Right lobe of liver (tissue), 6 donors: Measurements from ENCODE around the gene SFTPA1. TPM values are rescaled to one million over a fixed set of nuclear protein-coding genes. Genes with fewer than 3 reads are reported as not detected.
A peak's percentile ranks its signal among the peaks of the same experiment; 100 is the strongest.
"Not testable (repeated sequence)": the region's sequence is repeated elsewhere in the genome, so short reads cannot be mapped to it uniquely, and the experiment has no call there.

Experiments
- ATAC-seq, 4 donors: fragments of 200-7000 bp; cut with Tn5 transposase; one replicate each; pipeline ENCODE4 v1.9.1; 2020; ENCODE audit warnings: mild to moderate bottlenecking in 4 of 4, moderate library complexity in 4 of 4
- DNase-seq, 3 donors: peaks; one replicate each; pipeline ENCODE4 v3.0.0-alpha.2; 2020
- H3K27ac ChIP-seq, 3 donors: fragments of 200-600 bp; one replicate each; pipeline ENCODE4 v1.8.0; 2022
- H3K27me3 ChIP-seq, 2 donors: fragments of 200-600 bp; one replicate each; pipeline ENCODE4 v1.8.0; 2022
- H3K36me3 ChIP-seq, 4 donors: fragments of 200-600 bp; sonication (generic) in 1 of 4; one replicate each; pipeline versions ENCODE4 v1.5.1 to v1.8.0; 2017 to 2022; ENCODE audit warnings: control low read depth in 1 of 4
- H3K4me1 ChIP-seq, 4 donors: fragments of 200-600 bp; sonication (generic) in 1 of 4; one replicate each; pipeline versions ENCODE4 v1.5.1 to v1.8.0; 2017 to 2022; ENCODE audit warnings: control low read depth in 1 of 4
- H3K4me3 ChIP-seq, 3 donors: fragments of 200-600 bp; one replicate each; pipeline ENCODE4 v1.8.0; 2022
- H3K9me3 ChIP-seq, 4 donors: fragments of 200-600 bp; sonication (generic) in 1 of 4; one replicate each; pipeline versions ENCODE4 v1.5.1 to v1.8.0; 2017 to 2022; ENCODE audit warnings: control low read depth in 1 of 4
- CTCF ChIP-seq, 4 donors: fragments of 200-600 bp in 3 of 4; fragments of 450-650 bp in 1 of 4; IDR thresholded peaks; one replicate each; pipeline versions ENCODE4 v1.5.1 to v1.8.0; 2016 to 2022; ENCODE audit warnings: antibody characterized with exemption in 4 of 4, mild to moderate bottlenecking in 2 of 4
- POLR2A ChIP-seq: fragments of 450-650 bp; IDR thresholded peaks from one replicate; pipeline ENCODE4 v1.6.1; 2017; ENCODE audit warnings: antibody characterized with exemption, mild to moderate bottlenecking
- WGBS: methylation state at CpG from one replicate; pipeline ENCODE4 v1.1.6; 2018; ENCODE audit warnings: low coverage, low lambda C conversion rate; ENCODE audit not compliant: insufficient coverage; ENCODE audit errors: missing lambda C conversion rate; 5-methylcytosine and 5-hydroxymethylcytosine counted together
- intact Hi-C, 2 donors: fragments of 100-400 bp; cut with DNase I; formaldehyde crosslinking; loops; one replicate each; pipeline versions ENCODE4 v1.11.2 to v1.14.1; 2022
- total RNA-seq, 6 experiments: library from RNA; depleted of rRNA in 2 of 6; stranded (reverse); fragments of >200 nt in 2 of 6; fragmentation: NEBNext Ultra II Directional in 3 of 6; extraction: Animal tissue kit (Norgen Biotek cat#: 25700) in 3 of 6; gene quantifications; one replicate each; pipeline versions ENCODE4 v1.1.0 to v1.2.4, GENCODE V29; 2016 to 2023
- donor health status: DM: no; HTN: yes; CAD: no.
- donor health status: DM: no; HTN: no; CAD: no.
- donor health status: DM: no; HTN: no; CAD: no.
- donor health status: DM: no; HTN: yes; CAD: no.
- donor health status: DM: no; HTN: yes; CAD: no.

SFTPA1 gene
- total RNA-seq, 6 experiments from 2014 or later = 0.12 to 0.40 (median 0.35) TPM; not detected in 3

- intact Hi-C loops = no loop called here
- no peak for TF ChIP-seq POLR2A
- TF ChIP-seq CTCF (IDR thresholded peaks at IDR 0.05) = no peak
- no peak for ATAC-seq
- DNase-seq = no peak
- no peak overlapping the region for H3K4me3 ChIP-seq
- no peaks in the 10 kb centered on the region for H3K9me3 ChIP-seq
- H3K4me1 ChIP-seq = no peaks in the 10 kb centered on the region
- WGBS = 80% methylated on average over 9 of the region's 11 CpGs
- H3K27ac ChIP-seq = no peak overlapping the region
- no peaks in the 10 kb centered on the region for H3K27me3 ChIP-seq
- no peaks in the 10 kb centered on the region for H3K36me3 ChIP-seq
These were observed 24.7 kb upstream of the SFTPA1 start for GRCh38 chr10:79585870-79586527.

- Histone ChIP-seq H3K4me1 (no peaks in the 10 kb centered on the region), H3K36me3 (no peaks in the 10 kb centered on the region), H3K9me3 (no peaks in the 10 kb centered on the region), H3K27ac (no peak overlapping the region), H3K27me3 (no peaks in the 10 kb centered on the region), H3K4me3 (no peak overlapping the region)
- intact Hi-C loops = no loop called here
- DNase-seq (no peak), ATAC-seq (no peak)
- no peak for TF ChIP-seq CTCF (IDR thresholded peaks at IDR 0.05)
- 36% methylated on average over 2 of the region's 2 CpGs for WGBS
These were observed 23.8 kb upstream of the SFTPA1 start for GRCh38 chr10:79586933-79587332.

- intact Hi-C loops = no loop called here
- H3K4me3 ChIP-seq = no peak overlapping the region
- no peak for DNase-seq
- no peaks in the 10 kb centered on the region for H3K9me3 ChIP-seq
- no peak for ATAC-seq
- no peaks in the 10 kb centered on the region for H3K36me3 ChIP-seq
- TF ChIP-seq POLR2A (no peak), CTCF (IDR thresholded peaks at IDR 0.05) (no peak)
- no peak overlapping the region for H3K27ac ChIP-seq
- no peaks in the 10 kb centered on the region for H3K4me1 ChIP-seq
- no peaks in the 10 kb centered on the region for H3K27me3 ChIP-seq
These were observed 21.9 kb upstream of the SFTPA1 start for GRCh38 chr10:79588800-79589199.

GRCh38 chr10:79593377-79593776 lies 17.4 kb upstream of the SFTPA1 start:
- ATAC-seq (peak in 1 of 4 donors; percentile 10), DNase-seq (no peak)
- Histone ChIP-seq H3K27me3 (no peaks in the 10 kb centered on the region), H3K4me3 (no peak overlapping the region), H3K27ac (no peak overlapping the region), H3K9me3 (no peaks in the 10 kb centered on the region), H3K4me1 (no peaks in the 10 kb centered on the region), H3K36me3 (no peaks in the 10 kb centered on the region)
- no peak for TF ChIP-seq CTCF (IDR thresholded peaks at IDR 0.05)
- no peak for TF ChIP-seq POLR2A
- whole genome bisulfite sequencing = 56% methylated on average over 1 of the region's 1 CpG
- intact Hi-C loops = no loop called here

GRCh38 chr10:79594565-79594964 lies 16.2 kb upstream of the SFTPA1 start:
- H3K4me3 ChIP-seq, H3K4me1 ChIP-seq, intact Hi-C loops, DNase-seq, H3K27ac ChIP-seq, H3K36me3 ChIP-seq, H3K27me3 ChIP-seq, ATAC-seq, H3K9me3 ChIP-seq: not testable (repeated sequence)
- 53% methylated on average over 2 of the region's 3 CpGs for WGBS
